K562 (cell line): ENCODE results near the gene ZNF829. TPM values are rescaled to one million over a fixed set of nuclear protein-coding genes. Genes with fewer than 3 reads are reported as not detected.

Source experiments
- ATAC-seq: fragments of 200-7000 bp; cut with Tn5 transposase; 3 replicates; pipeline ENCODE4 v1.9.1; 2020; ENCODE audit warnings: moderate library complexity
- BruUV-seq: library from RNA; stranded (reverse); fragments of 400-500 nt; replicated peaks from 2 replicates; lab custom pipeline; 2021; lab: Mats Ljungman, UMichigan
- CTCF ChIA-PET: fragments of 300-600 bp; formaldehyde crosslinking; extraction: SDS; loops from one replicate; lab custom pipeline; 2021; ENCODE audit warnings: low intra/inter-chr PET ratio; lab: Yijun Ruan, JAX
- POLR2A ChIA-PET: fragments of 300-600, 350-650 bp; sonication (Branson Sonifier 250); formaldehyde crosslinking; extraction: SDS; loops from one replicate; lab custom pipeline; 2021; ENCODE audit warnings: antibody characterized with exemption, inconsistent platforms; lab: Yijun Ruan, JAX
- DNase-seq, 4 experiments: peaks; one replicate each; pipeline versions ENCODE4 v3.0.0 to v3.0.0-alpha.2; 2011 to 2018; ENCODE audit warnings: low spot score in 3 of 4, mixed read lengths in 3 of 4; ENCODE audit errors: extremely low read depth in 1 of 4
- FAIRE-seq: peaks from 2 replicates; lab custom pipeline; 2011; peaks lifted over from hg19 to GRCh38; lab: Jason Lieb, UNC
- H2AFZ ChIP-seq: 2 replicates; pipeline ENCODE4 v1.6.0; 2011; ENCODE audit warnings: low read depth, low read length, control low read depth, inconsistent platforms
- H3K27ac ChIP-seq: fragments of 200-600 bp; 3 replicates; pipeline ENCODE4 v1.8.0; 2011; ENCODE audit warnings: low read depth, mild to moderate bottlenecking, control low read depth, inconsistent platforms, low read length, moderate library complexity, mixed read lengths; ENCODE audit errors: extremely low read depth
- H3K27me3 ChIP-seq, 2 experiments: fragments of 300-600 bp in 1 of 2; 2 replicates in 1 of 2; 3 replicates in 1 of 2; pipeline versions ENCODE4 v1.6.0 to v1.8.0; 2011; ENCODE audit warnings: inconsistent platforms in 2 of 2, low read length in 2 of 2, mild to moderate bottlenecking in 1 of 2, mixed read lengths in 1 of 2, moderate library complexity in 1 of 2; ENCODE audit not compliant: control insufficient read depth in 2 of 2, insufficient read depth in 2 of 2
- H3K36me3 ChIP-seq: fragments of 300-600 bp; 3 replicates; pipeline ENCODE4 v1.8.0; 2011; ENCODE audit warnings: mild to moderate bottlenecking, low read length, inconsistent platforms; ENCODE audit not compliant: control insufficient read depth, insufficient read depth
- H3K4me1 ChIP-seq, 2 experiments: fragments of 200-600 bp in 1 of 2; replicated peaks in 1 of 2; 2 replicates in 1 of 2; 3 replicates in 1 of 2; pipeline versions ENCODE4 v1.5.1 to v1.8.0; 2011; ENCODE audit warnings: inconsistent platforms in 2 of 2, low read length in 2 of 2, mild to moderate bottlenecking in 1 of 2, mixed read lengths in 1 of 2, moderate library complexity in 1 of 2; ENCODE audit not compliant: control insufficient read depth in 2 of 2, insufficient read depth in 2 of 2
- H3K4me2 ChIP-seq: 2 replicates; pipeline ENCODE4 v1.6.1; 2011; ENCODE audit warnings: low read length, control low read depth, inconsistent platforms, mixed read lengths; ENCODE audit not compliant: insufficient read depth
- H3K4me3 ChIP-seq: fragments of 200-600 bp; sonication (generic), shearing (Covaris generic); 2 replicates; pipeline ENCODE4 v1.5.1; 2016; ENCODE audit warnings: control low read depth, inconsistent platforms
- H3K79me2 ChIP-seq: fragments of 200-600 bp; 3 replicates; pipeline ENCODE4 v1.8.0; 2011; ENCODE audit warnings: low read length, inconsistent platforms; ENCODE audit not compliant: control insufficient read depth, insufficient read depth
- H3K9ac ChIP-seq, 2 experiments: 2 replicates each; pipeline versions ENCODE4 v1.6.0 to v1.6.1; 2011; ENCODE audit warnings: low read depth in 2 of 2, low read length in 2 of 2, control low read depth in 1 of 2, inconsistent platforms in 1 of 2, mild to moderate bottlenecking in 1 of 2, mixed read lengths in 1 of 2; ENCODE audit not compliant: insufficient read depth in 1 of 2
- H3K9me1 ChIP-seq: one replicate; pipeline ENCODE4 v1.6.0; 2011; ENCODE audit warnings: inconsistent platforms, mild to moderate bottlenecking, low read length, moderate library complexity; ENCODE audit not compliant: control insufficient read depth, insufficient read depth
- H3K9me3 ChIP-seq: replicated peaks from 2 replicates; pipeline ENCODE4 v1.5.1; 2011; ENCODE audit warnings: low read depth, low read length, inconsistent platforms; ENCODE audit not compliant: control insufficient read depth, insufficient read depth
- H4K20me1 ChIP-seq: replicated peaks from 2 replicates; pipeline ENCODE4 v1.6.1; 2011; ENCODE audit warnings: low read length, inconsistent platforms, mixed read lengths; ENCODE audit not compliant: control insufficient read depth, insufficient read depth
- CSDE1 ChIP-seq, 2 experiments: fragments of 450-650 bp; IDR thresholded peaks; 2 replicates each; pipeline ENCODE4 v1.6.1; 2016; ENCODE audit warnings: mild to moderate bottlenecking in 1 of 2
- JUN ChIP-seq, 2 experiments: sonication (generic) in 1 of 2; formaldehyde crosslinking in 1 of 2; IDR thresholded peaks; 2 replicates each; pipeline versions ENCODE4 v1.6.1 to v1.8.0; 2012 to 2022; ENCODE audit warnings: borderline replicate concordance in 2 of 2, mild to moderate bottlenecking in 2 of 2, improper control_type of control experiment in 1 of 2, low read depth in 1 of 2, low read length in 1 of 2, missing genetic modification reagents in 1 of 2
- SUPT5H ChIP-seq: fragments of 450-650 bp; IDR thresholded peaks from 2 replicates; pipeline ENCODE4 v1.6.1; 2016
- ZNF76 ChIP-seq: fragments of 250-450 bp; sonication (Bioruptor Pico); IDR thresholded peaks from 2 replicates; pipeline ENCODE4 v1.4.0; 2020; ENCODE audit warnings: mild to moderate bottlenecking, moderate library complexity, borderline replicate concordance
- WGBS: fragments of 100-300 bp; shearing (Covaris generic); methylation state at CpG from one replicate; pipeline ENCODE4 v1.1.6; 2016; ENCODE audit warnings: low coverage, mixed read lengths; ENCODE audit not compliant: insufficient coverage; ENCODE audit errors: missing lambda C conversion rate; 5-methylcytosine and 5-hydroxymethylcytosine counted together
- in situ Hi-C: fragments of 300-500 bp; cut with MboI; formaldehyde crosslinking; loops from 4 replicates; pipeline ENCODE4 v1.15.0; 2018; ENCODE audit warnings: inconsistent platforms, mixed read lengths
- intact Hi-C: fragments of 100-400 bp; cut with micrococcal nuclease; formaldehyde crosslinking; loops from 2 replicates; pipeline ENCODE4 v1.14.2; 2022
- polyA plus RNA-seq, 8 experiments: library from polyadenylated mRNA; depleted of rRNA in 4 of 8; stranded (reverse) in 5 of 8; unstranded in 3 of 8; fragments of >200 nt; fragmentation: Nextera tagmentation in 2 of 8; fragmentation: Illumina TruSeq in 1 of 8; extraction: Ambion mirVana in 2 of 8; extraction: Trizol in 1 of 8; gene quantifications; 2 replicates each; pipeline versions ENCODE4 v1.2.1 to v1.2.3, GENCODE V29; 2011 to 2014; ENCODE audit warnings: inconsistent platforms in 1 of 8, missing spikeins in 1 of 8
- total RNA-seq, 7 experiments: library from RNA; depleted of rRNA in 6 of 7; stranded (reverse); fragments of >200 nt in 6 of 7; fragmentation: Illumina TruSeq in 2 of 7; extraction: Trizol in 2 of 7; gene quantifications; 2 replicates each; pipeline versions ENCODE4 v1.2.1 to v1.2.3, GENCODE V29; 2011 to 2021; ENCODE audit warnings: low replicate concordance in 1 of 7
- TF ChIP-seq, protein P1 (sequence below): fragments of 200-600 bp; sonication (generic); IDR thresholded peaks from one replicate; pipeline ENCODE4 v1.6.1; 2012; ENCODE audit warnings: mild to moderate bottlenecking, low read depth, low read length, inconsistent platforms

The ZNF829 gene
- total and polyA plus RNA-seq, 9 of the 15 experiments (the other 6 are each of a cell fraction or from before 2014, with no cell fraction given) = 0.02 to 0.14 (median 0.06) TPM; not detected in 1

DNA sequence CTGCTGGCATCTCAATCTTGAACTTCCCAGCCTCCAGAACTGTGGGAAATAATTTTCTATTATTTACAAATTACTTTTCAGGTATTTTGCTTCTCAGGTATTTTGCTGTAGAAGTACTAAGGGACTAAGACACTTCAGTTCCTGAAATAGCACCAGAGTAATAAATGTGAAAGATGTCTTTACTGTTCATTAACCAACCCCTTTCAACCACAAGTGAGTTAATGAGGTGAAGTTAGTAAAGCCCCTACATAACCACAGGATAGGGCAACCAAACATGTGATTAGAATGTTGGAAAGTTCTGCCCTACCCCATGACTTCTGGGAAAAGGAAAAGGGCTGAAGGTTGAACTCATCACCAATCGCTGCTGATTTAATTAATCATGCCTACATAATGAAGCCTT, 68.1 kb downstream of the ZNF829 start:
- ATAC-seq (no peak), DNase-seq (no peak), FAIRE-seq (no peak)
- BruUV-seq = no TSS peak
- CTCF ChIA-PET = no interaction called here
- Histone ChIP-seq H3K4me2 (no peak overlapping the region), H3K27ac (no peak overlapping the region), H2AFZ (no peak overlapping the region), H3K79me2 (no peaks in the 10 kb centered on the region), H3K9ac (no peak overlapping the region), H3K4me3 (no peak overlapping the region), H3K9me3 (no peaks in the 10 kb centered on the region), H3K4me1 (peaks cover 0 to 3% of the 10 kb centered on the region in 2 experiments; a peak in 1 of 5 replicates), H3K9me1 (no peaks in the 10 kb centered on the region), H3K27me3 (no peaks in the 10 kb centered on the region), H4K20me1 (no peaks in the 10 kb centered on the region), H3K36me3 (no peaks in the 10 kb centered on the region)
- intact Hi-C loops = no loop called here
- POLR2A ChIA-PET = no interaction called here
- 0% methylated on average over 1 of the region's 1 CpG for WGBS
- TF ChIP-seq, protein P1, sequence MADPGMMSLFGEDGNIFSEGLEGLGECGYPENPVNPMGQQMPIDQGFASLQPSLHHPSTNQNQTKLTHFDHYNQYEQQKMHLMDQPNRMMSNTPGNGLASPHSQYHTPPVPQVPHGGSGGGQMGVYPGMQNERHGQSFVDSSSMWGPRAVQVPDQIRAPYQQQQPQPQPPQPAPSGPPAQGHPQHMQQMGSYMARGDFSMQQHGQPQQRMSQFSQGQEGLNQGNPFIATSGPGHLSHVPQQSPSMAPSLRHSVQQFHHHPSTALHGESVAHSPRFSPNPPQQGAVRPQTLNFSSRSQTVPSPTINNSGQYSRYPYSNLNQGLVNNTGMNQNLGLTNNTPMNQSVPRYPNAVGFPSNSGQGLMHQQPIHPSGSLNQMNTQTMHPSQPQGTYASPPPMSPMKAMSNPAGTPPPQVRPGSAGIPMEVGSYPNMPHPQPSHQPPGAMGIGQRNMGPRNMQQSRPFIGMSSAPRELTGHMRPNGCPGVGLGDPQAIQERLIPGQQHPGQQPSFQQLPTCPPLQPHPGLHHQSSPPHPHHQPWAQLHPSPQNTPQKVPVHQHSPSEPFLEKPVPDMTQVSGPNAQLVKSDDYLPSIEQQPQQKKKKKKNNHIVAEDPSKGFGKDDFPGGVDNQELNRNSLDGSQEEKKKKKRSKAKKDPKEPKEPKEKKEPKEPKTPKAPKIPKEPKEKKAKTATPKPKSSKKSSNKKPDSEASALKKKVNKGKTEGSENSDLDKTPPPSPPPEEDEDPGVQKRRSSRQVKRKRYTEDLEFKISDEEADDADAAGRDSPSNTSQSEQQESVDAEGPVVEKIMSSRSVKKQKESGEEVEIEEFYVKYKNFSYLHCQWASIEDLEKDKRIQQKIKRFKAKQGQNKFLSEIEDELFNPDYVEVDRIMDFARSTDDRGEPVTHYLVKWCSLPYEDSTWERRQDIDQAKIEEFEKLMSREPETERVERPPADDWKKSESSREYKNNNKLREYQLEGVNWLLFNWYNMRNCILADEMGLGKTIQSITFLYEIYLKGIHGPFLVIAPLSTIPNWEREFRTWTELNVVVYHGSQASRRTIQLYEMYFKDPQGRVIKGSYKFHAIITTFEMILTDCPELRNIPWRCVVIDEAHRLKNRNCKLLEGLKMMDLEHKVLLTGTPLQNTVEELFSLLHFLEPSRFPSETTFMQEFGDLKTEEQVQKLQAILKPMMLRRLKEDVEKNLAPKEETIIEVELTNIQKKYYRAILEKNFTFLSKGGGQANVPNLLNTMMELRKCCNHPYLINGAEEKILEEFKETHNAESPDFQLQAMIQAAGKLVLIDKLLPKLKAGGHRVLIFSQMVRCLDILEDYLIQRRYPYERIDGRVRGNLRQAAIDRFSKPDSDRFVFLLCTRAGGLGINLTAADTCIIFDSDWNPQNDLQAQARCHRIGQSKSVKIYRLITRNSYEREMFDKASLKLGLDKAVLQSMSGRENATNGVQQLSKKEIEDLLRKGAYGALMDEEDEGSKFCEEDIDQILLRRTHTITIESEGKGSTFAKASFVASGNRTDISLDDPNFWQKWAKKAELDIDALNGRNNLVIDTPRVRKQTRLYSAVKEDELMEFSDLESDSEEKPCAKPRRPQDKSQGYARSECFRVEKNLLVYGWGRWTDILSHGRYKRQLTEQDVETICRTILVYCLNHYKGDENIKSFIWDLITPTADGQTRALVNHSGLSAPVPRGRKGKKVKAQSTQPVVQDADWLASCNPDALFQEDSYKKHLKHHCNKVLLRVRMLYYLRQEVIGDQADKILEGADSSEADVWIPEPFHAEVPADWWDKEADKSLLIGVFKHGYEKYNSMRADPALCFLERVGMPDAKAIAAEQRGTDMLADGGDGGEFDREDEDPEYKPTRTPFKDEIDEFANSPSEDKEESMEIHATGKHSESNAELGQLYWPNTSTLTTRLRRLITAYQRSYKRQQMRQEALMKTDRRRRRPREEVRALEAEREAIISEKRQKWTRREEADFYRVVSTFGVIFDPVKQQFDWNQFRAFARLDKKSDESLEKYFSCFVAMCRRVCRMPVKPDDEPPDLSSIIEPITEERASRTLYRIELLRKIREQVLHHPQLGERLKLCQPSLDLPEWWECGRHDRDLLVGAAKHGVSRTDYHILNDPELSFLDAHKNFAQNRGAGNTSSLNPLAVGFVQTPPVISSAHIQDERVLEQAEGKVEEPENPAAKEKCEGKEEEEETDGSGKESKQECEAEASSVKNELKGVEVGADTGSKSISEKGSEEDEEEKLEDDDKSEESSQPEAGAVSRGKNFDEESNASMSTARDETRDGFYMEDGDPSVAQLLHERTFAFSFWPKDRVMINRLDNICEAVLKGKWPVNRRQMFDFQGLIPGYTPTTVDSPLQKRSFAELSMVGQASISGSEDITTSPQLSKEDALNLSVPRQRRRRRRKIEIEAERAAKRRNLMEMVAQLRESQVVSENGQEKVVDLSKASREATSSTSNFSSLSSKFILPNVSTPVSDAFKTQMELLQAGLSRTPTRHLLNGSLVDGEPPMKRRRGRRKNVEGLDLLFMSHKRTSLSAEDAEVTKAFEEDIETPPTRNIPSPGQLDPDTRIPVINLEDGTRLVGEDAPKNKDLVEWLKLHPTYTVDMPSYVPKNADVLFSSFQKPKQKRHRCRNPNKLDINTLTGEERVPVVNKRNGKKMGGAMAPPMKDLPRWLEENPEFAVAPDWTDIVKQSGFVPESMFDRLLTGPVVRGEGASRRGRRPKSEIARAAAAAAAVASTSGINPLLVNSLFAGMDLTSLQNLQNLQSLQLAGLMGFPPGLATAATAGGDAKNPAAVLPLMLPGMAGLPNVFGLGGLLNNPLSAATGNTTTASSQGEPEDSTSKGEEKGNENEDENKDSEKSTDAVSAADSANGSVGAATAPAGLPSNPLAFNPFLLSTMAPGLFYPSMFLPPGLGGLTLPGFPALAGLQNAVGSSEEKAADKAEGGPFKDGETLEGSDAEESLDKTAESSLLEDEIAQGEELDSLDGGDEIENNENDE = no peak
- TF ChIP-seq ZNF76 (CRISPR knock-in tag) (no peak), SUPT5H (no peak), JUN (IDR thresholded peaks at IDR 0.05; ENCODE audit: borderline replicate concordance, low read depth, low read length) (no peak), JUN (CRISPR knock-in tag; IDR thresholded peaks at IDR 0.05; ENCODE audit: borderline replicate concordance) (no peak), CSDE1 (IDR thresholded peaks at IDR 0.05) (no peak)
- in situ Hi-C loops = no loop called here
